ENCODE results near the gene DRAP1.
"Not testable (repeated sequence)": the region's sequence is repeated elsewhere in the genome, so short reads cannot be mapped to it uniquely, and the experiment has no call there.

DRAP1 gene

GRCh38 chr11:65947133-65947532 is 27.9 kb downstream of the DRAP1 start:
- no peak for DNase-seq (ENCODE audit: low read depth in 1 of 2, low spot score in 1 of 2)
- TF ChIP-seq REST (IDR thresholded peaks at IDR 0.05; ENCODE audit: insufficient replicate concordance, low read depth) (no peak), GABPA (IDR thresholded peaks at IDR 0.05; ENCODE audit: low read depth) (no peak), POLR2AphosphoS5 (IDR thresholded peaks at IDR 0.05; ENCODE audit: low read depth) (no peak), CTCF (IDR thresholded peaks at IDR 0.05; ENCODE audit: insufficient read depth, low read length) (no peak), SPI1 (IDR thresholded peaks at IDR 0.05; ENCODE audit: borderline replicate concordance, low read depth) (no peak)
- Histone ChIP-seq H3K4me3 (replicated peaks; ENCODE audit: insufficient read depth, low read length) (no peak overlapping the region), H3K27me3 (ENCODE audit: insufficient read depth, poor library complexity, severe bottlenecking) (no peaks in the 10 kb centered on the region), H3K27ac (replicated peaks) (no peak overlapping the region)

- no peak overlapping the region for H3K27ac ChIP-seq (replicated peaks)
- no peaks in the 10 kb centered on the region for H3K27me3 ChIP-seq (ENCODE audit: insufficient read depth, poor library complexity, severe bottlenecking)
- no peak overlapping the region for H3K4me3 ChIP-seq (replicated peaks; ENCODE audit: insufficient read depth, low read length)
- TF ChIP-seq CTCF (IDR thresholded peaks at IDR 0.05; ENCODE audit: insufficient read depth, low read length) (no peak), REST (IDR thresholded peaks at IDR 0.05; ENCODE audit: insufficient replicate concordance, low read depth) (no peak), POLR2AphosphoS5 (IDR thresholded peaks at IDR 0.05; ENCODE audit: low read depth) (no peak), SPI1 (IDR thresholded peaks at IDR 0.05; ENCODE audit: borderline replicate concordance, low read depth) (no peak), GABPA (IDR thresholded peaks at IDR 0.05; ENCODE audit: low read depth) (no peak)
- DNase-seq (ENCODE audit: low read depth in 1 of 2, low spot score in 1 of 2) = no peak
These were observed 28.4 kb downstream of the DRAP1 start for GRCh38 chr11:65947603-65948125.

- H3K27me3 ChIP-seq (ENCODE audit: insufficient read depth, poor library complexity, severe bottlenecking); H3K27ac ChIP-seq (replicated peaks); H3K4me3 ChIP-seq (replicated peaks; ENCODE audit: insufficient read depth, low read length); DNase-seq (ENCODE audit: low read depth in 1 of 2, low spot score in 1 of 2): not testable (repeated sequence)
These were observed 31.5 kb downstream of the DRAP1 start for GRCh38 chr11:65950711-65951110.

- H3K27me3 ChIP-seq (ENCODE audit: insufficient read depth, poor library complexity, severe bottlenecking); H3K27ac ChIP-seq (replicated peaks); H3K4me3 ChIP-seq (replicated peaks; ENCODE audit: insufficient read depth, low read length); DNase-seq (ENCODE audit: low read depth in 1 of 2, low spot score in 1 of 2): not testable (repeated sequence)
These were observed 32.4 kb downstream of the DRAP1 start for GRCh38 chr11:65951641-65952040.

- TF ChIP-seq POLR2AphosphoS5 (IDR thresholded peaks at IDR 0.05; ENCODE audit: low read depth) = no peak
- Histone ChIP-seq H3K4me3 (replicated peaks; ENCODE audit: insufficient read depth, low read length) (no peak overlapping the region), H3K27ac (replicated peaks) (no peak overlapping the region)
These were observed 32.9 kb downstream of the DRAP1 start for GRCh38 chr11:65952052-65952521.

More at GRCh38 chr11:65952052-65952521, 32.9 kb downstream of the DRAP1 start:
- DNase-seq (ENCODE audit: low read depth in 1 of 2, low spot score in 1 of 2) = no peak
- H3K27me3 ChIP-seq (ENCODE audit: insufficient read depth, poor library complexity, severe bottlenecking) = no peaks in the 10 kb centered on the region
